Stimulated activated effector memory CD8-positive, alpha-beta T cell treated with anti-CD3 and anti-CD28 coated beads, Interleukin-12 subunit alpha, Interleukin-12 subunit beta, amount 100 ng/mL, for 72 hours (primary cell): Measurements from ENCODE around the gene PLA2G15.
A peak's percentile ranks its signal among the peaks of the same experiment; 100 is the strongest.

Source experiments
- ATAC-seq: fragments of 150-1000 bp; cut with Tn5 transposase; 2 replicates; pipeline ENCODE4 v1.10.0; 2021
- DNase-seq, 2 donors: peaks; one replicate each; pipeline ENCODE4 v3.0.0; 2021 to 2022; ENCODE audit warnings: low spot score in 2 of 2
- H3K27ac Mint-ChIP-seq: one replicate; pipeline ENCODE4 v1.8.0; 2022; ENCODE audit warnings: mild to moderate bottlenecking, mixed read lengths
- H3K36me3 Mint-ChIP-seq: one replicate; pipeline ENCODE4 v1.8.0; 2022; ENCODE audit warnings: mild to moderate bottlenecking, mixed read lengths
- H3K4me1 Mint-ChIP-seq: one replicate; pipeline ENCODE4 v1.8.0; 2022; ENCODE audit warnings: mixed read lengths
- H3K4me3 Mint-ChIP-seq: one replicate; pipeline ENCODE4 v1.8.0; 2022; ENCODE audit warnings: mild to moderate bottlenecking, mixed read lengths
- H3K9me3 Mint-ChIP-seq: one replicate; pipeline ENCODE4 v1.8.0; 2022; ENCODE audit warnings: mixed read lengths

The PLA2G15 gene

DNA sequence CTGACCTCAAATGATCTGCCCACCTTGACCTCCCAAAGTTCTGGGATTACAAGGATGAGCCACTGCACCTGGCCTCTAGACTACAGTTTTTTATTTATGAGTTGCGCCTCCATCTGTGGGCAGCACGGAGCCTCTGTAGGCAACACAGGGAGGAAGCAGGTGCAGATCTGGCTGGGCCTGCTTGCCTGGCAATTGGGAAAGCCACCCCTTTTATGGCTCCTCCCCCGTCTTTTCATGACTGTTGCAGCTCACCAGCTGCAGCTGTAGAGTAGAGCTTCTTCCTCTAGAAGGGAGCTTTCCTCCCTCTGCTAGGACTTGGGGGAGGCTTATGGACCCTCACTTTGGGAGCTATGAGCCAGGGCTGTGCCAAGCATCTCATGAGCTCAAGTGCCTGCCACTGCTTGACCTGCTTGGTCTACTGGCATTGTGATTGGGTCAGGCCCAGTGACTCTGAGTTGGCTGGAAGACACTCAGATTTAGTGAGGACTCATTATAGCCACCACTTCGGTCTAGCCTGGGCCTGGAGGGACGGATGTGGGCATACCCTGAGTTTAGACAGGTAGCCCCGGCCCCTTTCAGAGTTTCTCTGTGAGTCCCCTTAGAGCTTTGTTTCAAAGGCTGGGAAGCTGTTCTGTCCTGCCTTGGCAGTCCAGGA lies 12.2 kb downstream of the PLA2G15 start:
- Mint-ChIP-seq H3K4me3 (no peak overlapping the region), H3K36me3 (peaks cover 29% of the 10 kb centered on the region), H3K27ac (no peak overlapping the region), H3K9me3 (no peaks in the 10 kb centered on the region), H3K4me1 (peaks cover 10% of the 10 kb centered on the region)
- ATAC-seq (no peak), DNase-seq (no peak)

DNA sequence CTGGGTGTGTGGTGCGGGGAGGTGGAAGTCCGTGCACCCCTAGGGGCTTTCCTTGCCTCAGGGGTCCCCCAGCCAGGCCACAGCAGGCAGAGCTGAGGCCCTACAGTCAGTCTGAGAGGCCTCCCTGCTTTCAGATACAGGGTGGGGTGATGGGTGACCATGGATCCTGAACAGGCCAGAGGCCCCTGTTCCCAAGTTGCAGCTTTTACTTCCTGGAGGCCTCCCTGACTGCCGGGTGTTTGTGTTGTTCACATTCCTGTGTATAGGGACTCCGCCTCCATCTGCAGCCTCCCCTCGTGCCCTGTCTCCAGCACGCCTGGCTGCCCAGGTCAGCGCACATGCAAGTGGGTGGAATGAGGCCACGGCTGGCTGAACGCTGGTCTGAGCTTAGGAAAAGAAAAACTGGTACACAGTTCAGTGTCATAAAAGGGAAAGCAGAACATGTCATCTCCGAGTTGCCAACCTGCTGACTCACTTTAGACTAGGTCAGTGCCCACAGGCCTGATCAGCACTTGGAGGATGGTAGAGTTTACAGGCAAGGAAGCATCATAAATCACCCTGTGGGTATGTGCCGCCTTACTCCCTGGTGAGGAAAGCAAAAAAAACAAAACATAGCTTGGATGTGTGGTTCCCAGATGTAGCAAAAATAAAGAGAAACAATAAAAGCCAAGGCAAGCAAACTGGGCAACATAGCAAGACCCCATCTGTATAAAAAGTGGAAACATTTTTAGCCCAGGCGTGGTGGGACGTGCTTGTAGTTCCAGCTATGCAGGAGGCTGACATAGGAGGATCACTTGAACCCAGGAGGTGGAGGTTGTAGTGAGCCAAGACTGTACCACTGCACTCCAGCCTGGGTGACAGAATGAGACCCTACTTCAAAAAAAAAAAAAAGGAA lies 13.0 kb downstream of the PLA2G15 start:
- peaks cover 14% of the 10 kb centered on the region for H3K4me1 Mint-ChIP-seq
- no peaks in the 10 kb centered on the region for H3K9me3 Mint-ChIP-seq
- ATAC-seq (peak; percentile 38), DNase-seq (no peak)
- peaks cover 23% of the 10 kb centered on the region for H3K36me3 Mint-ChIP-seq
- no peak overlapping the region for H3K27ac Mint-ChIP-seq
- H3K4me3 Mint-ChIP-seq: no peak overlapping the region

DNA sequence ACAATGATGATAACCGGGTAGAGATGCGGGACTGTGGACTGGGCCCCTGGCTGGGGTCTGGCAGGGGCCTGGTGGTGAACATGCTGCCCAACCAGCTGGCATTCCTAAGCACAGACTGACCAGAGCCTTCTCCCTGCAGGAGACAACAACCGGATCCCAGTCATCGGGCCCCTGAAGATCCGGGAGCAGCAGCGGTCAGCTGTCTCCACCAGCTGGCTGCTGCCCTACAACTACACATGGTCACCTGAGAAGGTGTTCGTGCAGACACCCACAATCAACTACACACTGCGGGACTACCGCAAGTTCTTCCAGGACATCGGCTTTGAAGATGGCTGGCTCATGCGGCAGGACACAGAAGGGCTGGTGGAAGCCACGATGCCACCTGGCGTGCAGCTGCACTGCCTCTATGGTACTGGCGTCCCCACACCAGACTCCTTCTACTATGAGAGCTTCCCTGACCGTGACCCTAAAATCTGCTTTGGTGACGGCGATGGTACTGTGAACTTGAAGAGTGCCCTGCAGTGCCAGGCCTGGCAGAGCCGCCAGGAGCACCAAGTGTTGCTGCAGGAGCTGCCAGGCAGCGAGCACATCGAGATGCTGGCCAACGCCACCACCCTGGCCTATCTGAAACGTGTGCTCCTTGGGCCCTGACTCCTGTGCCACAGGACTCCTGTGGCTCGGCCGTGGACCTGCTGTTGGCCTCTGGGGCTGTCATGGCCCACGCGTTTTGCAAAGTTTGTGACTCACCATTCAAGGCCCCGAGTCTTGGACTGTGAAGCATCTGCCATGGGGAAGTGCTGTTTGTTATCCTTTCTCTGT lies 14.0 kb downstream of the PLA2G15 start:
- Mint-ChIP-seq H3K36me3 (peaks cover 19% of the 10 kb centered on the region), H3K4me3 (no peak overlapping the region), H3K9me3 (no peaks in the 10 kb centered on the region), H3K4me1 (peaks cover 23% of the 10 kb centered on the region), H3K27ac (no peak overlapping the region)
- ATAC-seq (no peak), DNase-seq (no peak)

DNA sequence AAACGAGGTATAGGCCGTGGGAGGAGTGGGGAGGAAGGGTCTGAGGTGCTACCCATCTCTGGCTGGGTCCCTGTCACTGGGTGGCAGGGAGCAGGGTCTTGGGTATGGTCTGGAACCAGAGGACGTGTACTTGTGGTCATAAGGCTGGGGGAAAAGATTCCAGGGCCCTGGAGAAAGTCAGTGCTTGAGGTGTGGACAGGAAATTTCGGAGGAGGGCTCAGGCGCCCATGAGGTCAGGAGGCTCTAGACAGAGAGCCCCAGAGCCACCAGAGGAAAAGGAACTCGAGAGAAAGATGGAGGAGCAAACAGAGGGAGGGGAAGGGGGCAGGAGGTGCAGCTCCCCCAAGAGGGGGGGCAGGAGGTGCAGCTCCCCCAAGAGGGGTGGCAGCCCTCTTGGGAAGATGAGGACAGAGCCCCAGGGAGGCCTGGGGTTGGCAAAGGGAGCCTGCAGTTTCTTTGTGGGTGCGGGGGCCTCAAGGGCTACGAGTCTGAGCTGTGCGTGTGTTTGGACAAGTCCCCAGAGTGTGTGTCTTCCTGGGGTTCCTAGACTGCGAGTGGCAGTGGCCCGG lies 18.5 kb downstream of the PLA2G15 start:
- ATAC-seq (no peak), DNase-seq (no peak)
- H3K4me1 Mint-ChIP-seq: peaks cover 46% of the 10 kb centered on the region
- no peaks in the 10 kb centered on the region for H3K9me3 Mint-ChIP-seq
- peak overlapping the region; percentile 98 for H3K27ac Mint-ChIP-seq
- H3K4me3 Mint-ChIP-seq: peak overlapping the region; percentile 91
- peaks cover 43% of the 10 kb centered on the region for H3K36me3 Mint-ChIP-seq

DNA sequence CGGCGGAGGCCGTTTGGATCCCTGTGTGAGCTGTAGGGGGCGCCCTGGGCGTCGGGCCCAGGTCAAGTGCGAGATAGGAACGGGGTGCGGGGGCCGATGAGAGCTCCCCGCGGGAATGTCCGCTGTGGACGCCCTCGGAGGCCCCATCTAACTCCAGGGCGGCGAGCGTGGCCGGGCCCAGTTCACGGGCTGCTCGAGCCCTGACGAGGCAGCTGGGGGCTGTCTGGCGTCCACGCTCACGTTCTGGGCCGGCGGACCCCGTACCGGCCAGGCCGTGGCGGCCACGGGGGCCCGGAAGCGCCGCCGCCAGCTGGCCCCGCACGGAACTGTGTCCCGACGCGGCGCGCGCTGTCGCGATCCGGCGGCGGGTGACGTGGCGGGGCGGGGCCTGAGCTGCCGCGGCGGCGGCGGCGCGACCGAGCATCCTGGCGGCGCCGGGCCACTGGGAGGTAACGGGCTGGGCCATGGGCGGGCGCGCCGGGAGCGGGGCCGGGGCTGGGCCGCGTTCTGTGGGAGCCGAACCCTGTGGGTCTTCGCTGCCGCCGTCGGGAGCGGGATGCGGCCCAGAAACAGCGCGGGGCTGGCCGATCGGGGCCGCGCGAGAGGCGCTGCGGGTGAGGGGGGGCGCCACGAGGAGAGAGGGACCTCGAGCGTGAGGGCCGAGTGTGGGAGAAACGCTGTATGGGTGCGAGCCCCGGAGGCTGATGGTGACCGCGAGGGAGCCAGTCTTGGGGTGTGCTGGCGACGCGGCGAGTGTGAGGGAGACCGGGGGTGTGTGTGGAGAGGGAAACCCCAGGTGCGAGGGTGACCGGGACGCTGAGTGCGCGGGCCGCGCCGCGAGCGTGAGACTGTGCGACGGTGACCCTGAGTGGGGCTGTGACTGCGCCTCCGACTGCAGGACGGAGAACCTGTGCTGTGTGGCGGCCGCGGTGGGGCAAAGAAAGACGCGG lies 19.2 kb downstream of the PLA2G15 start, which contains the start of gene SLC7A6:
SLC7A6 (plus strand) TSS at position 399 of the 950 bp plus-strand sequence. CDS start 10,201 bp downstream, outside the sequence.
- Mint-ChIP-seq H3K4me1 (peaks cover 52% of the 10 kb centered on the region), H3K9me3 (no peaks in the 10 kb centered on the region)

DNA sequence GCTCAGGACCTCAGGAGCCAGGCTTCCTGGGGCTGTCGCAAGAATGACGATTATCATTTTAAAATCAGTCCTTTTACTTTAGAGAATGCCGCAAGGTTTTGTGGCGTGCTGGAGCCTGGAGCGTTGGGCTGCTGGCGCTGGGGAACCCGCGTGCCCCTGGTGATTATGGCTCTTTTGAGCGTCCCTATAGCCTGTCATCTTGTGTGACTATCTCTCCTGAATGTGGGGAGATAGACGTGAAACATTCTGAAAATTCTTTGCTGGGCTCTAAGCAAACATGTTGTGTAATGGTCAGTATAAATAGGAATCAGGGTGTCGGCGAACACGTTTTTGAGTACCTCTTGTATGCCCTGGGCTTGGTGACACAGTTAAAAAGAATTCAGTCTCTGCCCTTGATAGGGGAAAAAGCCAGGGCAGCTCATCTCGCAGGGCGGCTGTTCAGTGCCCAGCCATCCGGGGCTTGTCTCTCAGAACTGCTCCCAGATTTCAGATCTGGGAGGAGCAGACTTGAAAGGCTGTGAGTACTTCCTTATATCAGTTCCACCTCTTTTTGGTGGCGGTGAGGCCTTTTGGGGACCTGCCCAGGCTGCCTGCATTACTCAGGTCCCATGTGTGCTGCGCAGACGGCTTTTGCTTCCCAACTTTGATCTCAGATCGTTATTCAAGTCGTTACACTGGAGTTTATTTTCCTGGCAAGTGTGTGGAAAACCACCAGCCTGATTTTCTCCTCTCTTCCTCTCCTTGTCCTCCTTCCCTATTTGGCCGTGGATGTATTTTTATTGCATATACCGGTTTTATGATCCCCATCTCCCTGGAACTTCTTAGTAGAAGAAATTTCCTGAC lies 20.1 kb downstream of the PLA2G15 start:
- H3K4me3 Mint-ChIP-seq: peak overlapping the region; percentile 91
- peaks cover 55% of the 10 kb centered on the region for H3K36me3 Mint-ChIP-seq
- H3K27ac Mint-ChIP-seq: peak overlapping the region; percentile 98
- H3K4me1 Mint-ChIP-seq: peaks cover 61% of the 10 kb centered on the region
- ATAC-seq: peak; percentile 12
- DNase-seq: peak in 1 of 2 donors; percentile 63
- H3K9me3 Mint-ChIP-seq: no peaks in the 10 kb centered on the region

More for the DNA sequence above, 19.2 kb downstream of the PLA2G15 start, which contains the start of gene SLC7A6:
- H3K36me3 Mint-ChIP-seq: peaks cover 49% of the 10 kb centered on the region
- ATAC-seq (peak; percentile 87), DNase-seq (peak; percentile 85 to 90)
- H3K27ac Mint-ChIP-seq: peak within 1 kb of the TSS; percentile 98
- peak within 1 kb of the TSS; percentile 91 for H3K4me3 Mint-ChIP-seq

DNA sequence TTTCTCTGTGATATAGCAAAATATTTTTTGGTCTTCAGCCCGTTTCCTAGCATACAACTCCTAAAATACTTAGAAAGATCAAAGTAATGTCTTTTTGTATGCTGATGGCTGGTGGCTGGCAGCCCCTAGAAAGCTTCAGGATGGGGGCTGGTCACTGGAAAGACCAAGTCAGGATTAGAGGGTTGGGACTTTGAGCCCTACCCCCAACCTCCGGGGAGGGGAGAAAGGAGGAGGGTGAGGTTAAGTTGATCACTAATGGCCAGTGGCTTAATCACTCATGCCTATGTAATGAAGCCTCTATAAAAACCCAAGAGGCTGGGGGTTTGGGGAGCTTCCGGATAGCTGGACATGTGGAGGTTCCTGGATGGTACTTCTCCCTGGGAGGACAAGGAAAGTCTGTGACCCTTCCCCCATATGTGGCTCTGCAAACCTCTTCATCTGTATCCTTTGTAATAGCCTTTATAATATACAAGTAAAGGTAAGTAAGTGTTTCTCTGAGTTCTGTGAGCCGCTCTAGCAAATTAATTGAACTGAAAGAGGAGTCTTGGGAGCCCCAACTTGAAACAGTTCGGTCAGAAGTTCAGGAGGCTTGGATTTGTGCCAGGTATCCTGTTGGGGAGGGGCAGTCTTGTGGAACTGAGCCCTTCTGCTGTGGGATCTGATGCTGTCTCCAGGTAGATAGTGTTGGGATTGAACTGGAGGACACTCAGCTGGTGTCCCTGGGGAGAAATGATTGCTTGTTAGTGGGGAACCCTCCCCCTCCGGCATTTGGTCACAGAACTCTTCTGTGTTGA lies 22.6 kb downstream of the PLA2G15 start:
- ATAC-seq (no peak), DNase-seq (no peak)
- no peaks in the 10 kb centered on the region for H3K9me3 Mint-ChIP-seq
- peak overlapping the region; percentile 65 for H3K27ac Mint-ChIP-seq
- H3K4me1 Mint-ChIP-seq: peaks cover 74% of the 10 kb centered on the region
- H3K4me3 Mint-ChIP-seq: peak overlapping the region; percentile 91
- H3K36me3 Mint-ChIP-seq: peaks cover 76% of the 10 kb centered on the region

DNA sequence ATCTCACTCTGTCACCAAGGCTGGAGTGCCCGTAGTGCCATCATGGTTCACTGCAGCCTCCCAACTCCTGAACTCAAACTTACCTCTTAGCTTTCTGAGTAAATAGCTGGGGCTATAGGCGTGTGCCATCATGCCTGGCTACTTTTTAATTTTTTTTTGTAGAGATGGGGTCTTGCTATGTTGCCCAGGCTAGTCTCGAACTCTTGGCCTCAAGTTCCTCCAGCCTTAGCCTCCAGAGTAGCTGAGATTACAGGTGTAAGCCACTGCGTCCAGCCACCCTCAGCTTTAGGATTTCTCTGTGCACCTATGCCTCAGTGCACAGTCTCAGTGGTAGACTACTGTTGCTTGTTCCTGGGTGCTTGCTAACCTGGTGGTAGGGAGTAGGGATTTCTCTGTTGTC lies 24.6 kb downstream of the PLA2G15 start:
- peaks cover 89% of the 10 kb centered on the region for H3K36me3 Mint-ChIP-seq
- DNase-seq: no peak
- ATAC-seq: peak; percentile 20
- peak overlapping the region; percentile 89 for H3K27ac Mint-ChIP-seq
- peak overlapping the region; percentile 34 for H3K4me3 Mint-ChIP-seq
- no peaks in the 10 kb centered on the region for H3K9me3 Mint-ChIP-seq
- peaks cover 79% of the 10 kb centered on the region for H3K4me1 Mint-ChIP-seq

DNA sequence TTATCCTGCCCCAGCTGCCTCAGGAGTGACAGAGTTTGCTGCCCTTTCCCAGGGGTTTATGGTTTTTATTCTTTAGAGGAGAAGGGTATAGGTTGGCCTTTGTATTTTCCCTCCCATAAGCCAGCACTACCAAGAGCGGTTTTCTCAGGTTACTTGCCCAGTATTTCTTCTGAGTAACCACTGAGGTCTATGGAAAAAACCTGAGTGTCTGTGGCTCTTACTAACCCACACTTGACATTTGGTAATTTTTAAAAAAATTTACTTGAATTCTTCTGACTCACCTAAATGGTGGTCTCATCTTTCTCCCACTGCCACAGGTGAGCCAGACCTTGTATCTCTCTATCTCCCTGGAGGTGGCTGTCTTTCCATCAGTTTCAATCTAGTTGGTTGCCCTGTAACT lies 25.2 kb downstream of the PLA2G15 start:
- ATAC-seq (peak; percentile 81), DNase-seq (no peak)
- Mint-ChIP-seq H3K4me1 (peaks cover 79% of the 10 kb centered on the region), H3K36me3 (peaks cover 92% of the 10 kb centered on the region), H3K27ac (peak overlapping the region; percentile 89), H3K4me3 (peak overlapping the region; percentile 34), H3K9me3 (no peaks in the 10 kb centered on the region)

DNA sequence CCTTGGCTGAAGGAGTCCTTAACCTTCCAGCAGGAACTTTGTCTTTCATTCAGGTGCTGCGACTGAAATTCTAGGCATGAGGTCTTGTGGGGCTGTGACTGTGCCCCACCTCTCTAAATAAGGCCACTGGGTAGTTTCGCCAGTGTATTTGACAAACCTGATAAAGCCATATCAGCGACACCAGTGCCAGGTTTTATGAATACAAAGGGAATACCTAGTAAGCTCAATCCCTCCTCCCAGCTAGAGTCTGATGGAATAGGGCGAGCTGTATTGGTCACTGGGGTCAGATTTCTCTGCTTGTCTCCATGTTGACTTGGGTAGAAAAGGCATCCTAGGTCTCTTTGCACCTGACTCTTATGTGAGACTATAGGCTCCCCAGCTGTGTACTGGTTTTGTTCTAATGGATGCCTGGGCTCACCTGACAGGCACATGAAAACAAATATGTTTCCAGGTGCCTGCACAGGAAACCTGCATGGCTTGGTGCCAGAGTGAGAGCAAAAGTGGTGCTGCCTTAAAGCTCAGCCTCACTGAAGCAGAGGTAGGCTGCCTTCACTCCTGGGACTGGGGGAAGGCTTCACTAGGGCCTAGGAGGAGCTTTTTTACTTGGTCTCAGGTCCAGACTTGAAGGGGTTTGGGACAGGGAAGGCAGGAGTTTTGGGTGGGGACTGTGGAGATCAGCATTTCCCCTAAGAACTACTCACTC lies 27.5 kb downstream of the PLA2G15 start:
- H3K4me1 Mint-ChIP-seq: peaks cover 82% of the 10 kb centered on the region
- peak overlapping the region; percentile 57 for H3K4me3 Mint-ChIP-seq
- no peaks in the 10 kb centered on the region for H3K9me3 Mint-ChIP-seq
- peak overlapping the region; percentile 91 for H3K27ac Mint-ChIP-seq
- H3K36me3 Mint-ChIP-seq: peaks cover 96% of the 10 kb centered on the region
- no peak for DNase-seq
- ATAC-seq: no peak

DNA sequence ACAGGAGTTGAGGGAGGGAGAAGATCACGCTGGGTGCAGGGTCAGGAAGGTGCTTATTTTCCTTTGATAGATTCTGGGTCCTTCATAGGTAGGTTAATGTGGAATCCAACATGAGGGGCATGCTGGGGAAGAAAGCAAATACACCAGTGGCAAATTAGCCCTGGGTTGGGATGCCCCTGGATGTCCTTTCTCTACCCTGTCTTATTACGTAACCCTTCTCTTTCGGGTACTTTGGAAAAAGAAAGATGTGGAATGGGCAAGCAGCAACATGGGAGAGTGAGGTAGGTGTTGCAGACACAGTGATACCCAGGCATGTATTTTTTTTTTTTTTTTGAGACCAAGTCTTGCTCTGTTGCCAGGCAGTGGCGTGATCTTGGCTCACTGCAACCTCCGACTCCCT lies 28.3 kb downstream of the PLA2G15 start:
- peak overlapping the region; percentile 57 for H3K4me3 Mint-ChIP-seq
- DNase-seq (no peak), ATAC-seq (no peak)
- H3K27ac Mint-ChIP-seq: peak overlapping the region; percentile 91
- H3K4me1 Mint-ChIP-seq: peaks cover 75% of the 10 kb centered on the region
- no peaks in the 10 kb centered on the region for H3K9me3 Mint-ChIP-seq
- H3K36me3 Mint-ChIP-seq: peaks cover 96% of the 10 kb centered on the region

DNA sequence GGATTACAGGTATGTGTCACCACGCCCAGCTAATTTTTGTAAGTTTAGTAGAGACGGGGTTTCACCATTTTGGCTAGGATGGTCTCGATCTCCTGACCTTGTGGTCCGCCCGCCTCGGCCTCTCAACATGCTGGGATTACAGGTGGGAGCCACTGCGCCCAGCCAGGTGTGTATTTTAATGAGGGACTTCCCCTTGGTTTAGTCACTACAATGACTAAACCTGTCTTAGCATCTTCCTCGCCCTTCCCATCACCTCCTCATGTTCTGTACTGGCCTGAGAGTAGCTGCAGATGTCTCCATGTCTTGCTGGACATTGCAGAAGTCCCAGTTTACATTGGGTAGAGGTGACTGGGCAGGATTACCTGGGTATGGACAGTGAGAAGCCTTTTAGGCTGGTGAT lies 28.7 kb downstream of the PLA2G15 start:
- Mint-ChIP-seq H3K9me3 (no peaks in the 10 kb centered on the region), H3K4me1 (peaks cover 75% of the 10 kb centered on the region), H3K36me3 (peaks cover 92% of the 10 kb centered on the region), H3K27ac (peak overlapping the region; percentile 91), H3K4me3 (peak overlapping the region; percentile 57)
- ATAC-seq: no peak
- no peak for DNase-seq
